OCI-LY7 (cell line): ENCODE results near the gene NFIA. TPM values are rescaled to one million over a fixed set of nuclear protein-coding genes. Genes with fewer than 3 reads are reported as not detected.

ENCODE experiments used
- BruUV-seq: library from RNA; stranded (reverse); fragments of 400-500 nt; replicated peaks from 2 replicates; lab custom pipeline; 2021; lab: Mats Ljungman, UMichigan
- CTCF ChIA-PET: fragments of 300-600 bp; sonication (Branson Sonifier 250); formaldehyde crosslinking; loops from one replicate; lab custom pipeline; 2022; ENCODE audit warnings: antibody characterized with exemption; ENCODE audit not compliant: unreplicated experiment; lab: Charles Lee
- POLR2A ChIA-PET: fragments of 300-600 bp; sonication (Branson Sonifier 250); formaldehyde crosslinking; loops from one replicate; lab custom pipeline; 2022; ENCODE audit warnings: antibody characterized with exemption; lab: Charles Lee
- DNase-seq: peaks from one replicate; pipeline ENCODE4 v3.0.0-alpha.2; 2015; ENCODE audit warnings: low spot score
- H2AFZ ChIP-seq: fragments of 200-600 bp; sonication (generic), shearing (Covaris generic); 2 replicates; pipeline ENCODE4 v1.6.1; 2014; ENCODE audit warnings: mild to moderate bottlenecking, antibody characterized with exemption, low read length, moderate library complexity
- H3K27ac ChIP-seq: fragments of 200-600 bp; sonication (generic); 2 replicates; pipeline ENCODE4 v1.5.1; 2014; ENCODE audit warnings: mixed run types, low read depth, mild to moderate bottlenecking, moderate library complexity, low read length, inconsistent platforms; ENCODE audit not compliant: poor library complexity, severe bottlenecking
- H3K36me3 ChIP-seq: fragments of 200-600 bp; sonication (generic); 2 replicates; pipeline ENCODE4 v1.6.1; 2014; ENCODE audit warnings: mild to moderate bottlenecking, antibody characterized with exemption, low read length, moderate library complexity, mixed read lengths; ENCODE audit not compliant: insufficient read depth
- H3K4me1 ChIP-seq: fragments of 200-600 bp; sonication (generic); 2 replicates; pipeline ENCODE4 v1.5.1; 2014; ENCODE audit warnings: mild to moderate bottlenecking, low read length; ENCODE audit not compliant: insufficient read depth, poor library complexity, severe bottlenecking
- H3K4me2 ChIP-seq: fragments of 200-600 bp; sonication (generic); 2 replicates; pipeline ENCODE4 v1.6.1; 2014; ENCODE audit warnings: mild to moderate bottlenecking, low read length
- H3K4me3 ChIP-seq: fragments of 200-600 bp; sonication (generic); 2 replicates; pipeline ENCODE4 v1.5.1; 2014; ENCODE audit warnings: mild to moderate bottlenecking, low read depth, low read length; ENCODE audit not compliant: poor library complexity, severe bottlenecking
- H3K79me2 ChIP-seq: fragments of 200-600 bp; sonication (generic); 2 replicates; pipeline ENCODE4 v1.6.1; 2016; ENCODE audit warnings: low read depth, mild to moderate bottlenecking, low read length, moderate library complexity, mixed read lengths; ENCODE audit not compliant: insufficient read depth
- H3K9me2 ChIP-seq: fragments of 200-600 bp; sonication (generic); 2 replicates; pipeline ENCODE4 v1.6.1; 2016; ENCODE audit warnings: mild to moderate bottlenecking, low read length, mixed read lengths; ENCODE audit not compliant: insufficient read depth
- H3K9me3 ChIP-seq: fragments of 200-600 bp; sonication (generic); 2 replicates; pipeline ENCODE4 v1.6.1; 2014; ENCODE audit warnings: mild to moderate bottlenecking, mixed run types, low read length, mixed read lengths
- H4K20me1 ChIP-seq: fragments of 200-600 bp; sonication (generic); 2 replicates; pipeline ENCODE4 v1.6.1; 2014; ENCODE audit warnings: mild to moderate bottlenecking, antibody characterized with exemption, low read length, moderate library complexity, mixed read lengths; ENCODE audit not compliant: insufficient read depth
- CTCF ChIP-seq: fragments of 200-600 bp; sonication (generic); conservative IDR thresholded peaks from 2 replicates; pipeline ENCODE4 v1.5.1; 2014; ENCODE audit warnings: mild to moderate bottlenecking, antibody characterized with exemption, low read length, moderate library complexity, mixed read lengths
- EZH2phosphoT487 ChIP-seq: fragments of 200-600 bp; sonication (generic); IDR thresholded peaks from 2 replicates; pipeline ENCODE4 v1.6.1; 2018; ENCODE audit warnings: low read depth, borderline replicate concordance, mild to moderate bottlenecking, mixed run types, antibody characterized with exemption, low read length, moderate library complexity, mixed read lengths
- intact Hi-C: fragments of 100-400 bp; cut with micrococcal nuclease; formaldehyde crosslinking; loops from one replicate; pipeline ENCODE4 v1.10.0; 2022; ENCODE audit not compliant: unreplicated experiment
- total RNA-seq, 2 experiments: library from RNA; depleted of rRNA in 1 of 2; stranded (reverse); fragments of >200 nt in 1 of 2; shearing (Covaris generic) in 1 of 2; gene quantifications; 2 replicates each; pipeline ENCODE4 v1.2.3, GENCODE V29; 2014 to 2022

The NFIA gene
- total RNA-seq, 2 experiments from 2014 or later = 2.8 to 18.8 TPM

GRCh38 chr1:61173118-61173517 is 90.8 kb downstream of the NFIA start:
- no peak for DNase-seq
- no peaks in the 10 kb centered on the region for H3K9me2 ChIP-seq
- H4K20me1 ChIP-seq = no peaks in the 10 kb centered on the region
- BruUV-seq = no TSS peak
- CTCF ChIA-PET = no interaction called here
- POLR2A ChIA-PET = no interaction called here
- H3K9me3 ChIP-seq = no peaks in the 10 kb centered on the region
- no peak overlapping the region for H3K4me2 ChIP-seq
- H3K79me2 ChIP-seq = no peaks in the 10 kb centered on the region
- no peaks in the 10 kb centered on the region for H3K4me1 ChIP-seq
- intact Hi-C loops = no loop called here
- no peak for TF ChIP-seq EZH2phosphoT487
- TF ChIP-seq CTCF = no peak
- H2AFZ ChIP-seq = no peak overlapping the region
- H3K4me3 ChIP-seq = no peak overlapping the region
- no peaks in the 10 kb centered on the region for H3K36me3 ChIP-seq
- H3K27ac ChIP-seq = no peak overlapping the region

- Histone ChIP-seq H2AFZ (no peak overlapping the region), H3K4me1 (no peaks in the 10 kb centered on the region), H3K4me3 (no peak overlapping the region), H3K9me3 (no peaks in the 10 kb centered on the region), H3K4me2 (no peak overlapping the region), H3K36me3 (no peaks in the 10 kb centered on the region), H3K27ac (no peak overlapping the region), H3K79me2 (no peaks in the 10 kb centered on the region), H3K9me2 (no peaks in the 10 kb centered on the region), H4K20me1 (no peaks in the 10 kb centered on the region)
- POLR2A ChIA-PET = no interaction called here
- TF ChIP-seq CTCF = no peak
- TF ChIP-seq EZH2phosphoT487 = no peak
- intact Hi-C loops = no loop called here
- BruUV-seq = no TSS peak
- CTCF ChIA-PET = no interaction called here
- DNase-seq = peak; percentile 3
Observed at GRCh38 chr1:61174060-61174795, 91.9 kb downstream of the NFIA start.

- Histone ChIP-seq H3K36me3 (no peaks in the 10 kb centered on the region), H3K9me3 (no peaks in the 10 kb centered on the region), H3K4me3 (no peak overlapping the region), H3K27ac (no peak overlapping the region), H3K9me2 (no peaks in the 10 kb centered on the region), H3K79me2 (no peaks in the 10 kb centered on the region), H3K4me1 (no peaks in the 10 kb centered on the region), H2AFZ (no peak overlapping the region), H4K20me1 (no peaks in the 10 kb centered on the region), H3K4me2 (no peak overlapping the region)
- CTCF ChIA-PET = no interaction called here
- no peak for DNase-seq
- TF ChIP-seq EZH2phosphoT487 (no peak), CTCF (no peak)
- intact Hi-C loops = no loop called here
- POLR2A ChIA-PET = no interaction called here
- no TSS peak for BruUV-seq
Observed at GRCh38 chr1:61175976-61176375, 93.6 kb downstream of the NFIA start.
